GM06990 (cell line): ENCODE data around the gene ZNF74.

ENCODE experiments used
- DNase-seq: peaks from one replicate; pipeline ENCODE4 v3.0.0-alpha.2; 2011; ENCODE audit not compliant: insufficient read length; ENCODE audit errors: extremely low read depth
- H3K27me3 ChIP-seq: replicated peaks from 2 replicates; pipeline ENCODE4 v1.6.0; 2011; ENCODE audit warnings: low read length; ENCODE audit not compliant: control insufficient read depth, insufficient read depth
- H3K36me3 ChIP-seq: 2 replicates; pipeline ENCODE4 v1.5.1; 2011; ENCODE audit warnings: low read length; ENCODE audit not compliant: control insufficient read depth, insufficient read depth
- H3K4me3 ChIP-seq: replicated peaks from 2 replicates; pipeline ENCODE4 v1.5.1; 2011; ENCODE audit warnings: low read depth, mild to moderate bottlenecking, control low read depth, low read length
- CTCF ChIP-seq: IDR thresholded peaks from 2 replicates; pipeline ENCODE4 v1.5.1; 2011; ENCODE audit warnings: low read length, control low read depth, mild to moderate bottlenecking, inconsistent platforms; ENCODE audit not compliant: insufficient read depth, poor library complexity, severe bottlenecking

ZNF74 gene

GRCh38 chr22:20441631-20442484, 47.9 kb downstream of the ZNF74 start:
- TF ChIP-seq CTCF, result no peak
- Histone ChIP-seq H3K4me3 (no peak overlapping the region), H3K27me3 (no peaks in the 10 kb centered on the region; the same call in 1 of the 2 replicates), H3K36me3 (peaks cover 10% of the 10 kb centered on the region)
- no peak for DNase-seq

GRCh38 chr22:20442485-20443284, 48.7 kb downstream of the ZNF74 start:
- Histone ChIP-seq H3K4me3 (no peak overlapping the region), H3K27me3 (no peaks in the 10 kb centered on the region), H3K36me3 (peaks cover 10% of the 10 kb centered on the region)
- TF ChIP-seq CTCF, result no peak
- no peak for DNase-seq

- Histone ChIP-seq H3K4me3 (no peak overlapping the region), H3K36me3 (peaks cover 10% of the 10 kb centered on the region), H3K27me3 (no peaks in the 10 kb centered on the region)
- no peak for TF ChIP-seq CTCF
- DNase-seq, result no peak
Observed at GRCh38 chr22:20444325-20444724, 50.4 kb downstream of the ZNF74 start.

- DNase-seq, result no peak
- no peak for TF ChIP-seq CTCF
- Histone ChIP-seq H3K36me3 (peaks cover 7% of the 10 kb centered on the region), H3K4me3 (no peak overlapping the region), H3K27me3 (no peaks in the 10 kb centered on the region)
Observed at GRCh38 chr22:20446383-20446970, 52.5 kb downstream of the ZNF74 start.

GRCh38 chr22:20448630-20449029, 54.7 kb downstream of the ZNF74 start:
- H3K4me3 ChIP-seq, result no peak overlapping the region
- no peak for TF ChIP-seq CTCF
- no peaks in the 10 kb centered on the region; the same call in none of the 2 replicates for H3K36me3 ChIP-seq
- no peaks in the 10 kb centered on the region for H3K27me3 ChIP-seq
- no peak for DNase-seq
